Trophoblast cell (in vitro differentiated cells and primary cell): Measurements from ENCODE around the gene NCBP1.

Experiments used
- DNase-seq, 2 donors: peaks; one replicate each; pipeline ENCODE4 v3.0.0-alpha.2; 2016
- H2AFZ ChIP-seq: 2 replicates; pipeline ENCODE4 v1.6.1; 2013; ENCODE audit warnings: low read length, moderate library complexity, mild to moderate bottlenecking; ENCODE audit not compliant: insufficient read depth, poor library complexity
- H2AK5ac ChIP-seq: 2 replicates; pipeline ENCODE4 v1.6.1; 2013; ENCODE audit warnings: mild to moderate bottlenecking, low read length
- H2BK120ac ChIP-seq: 2 replicates; pipeline ENCODE4 v1.6.1; 2013; ENCODE audit warnings: low read length, mild to moderate bottlenecking, moderate library complexity; ENCODE audit not compliant: insufficient read depth, poor library complexity
- H2BK12ac ChIP-seq: 2 replicates; pipeline ENCODE4 v1.6.1; 2013; ENCODE audit warnings: mild to moderate bottlenecking, low read length, moderate library complexity
- H2BK5ac ChIP-seq: 2 replicates; pipeline ENCODE4 v1.6.1; 2013; ENCODE audit warnings: low read length, low read depth, moderate library complexity, mild to moderate bottlenecking; ENCODE audit not compliant: poor library complexity
- H3K14ac ChIP-seq: 2 replicates; pipeline ENCODE4 v1.6.1; 2013; ENCODE audit warnings: mild to moderate bottlenecking, low read length
- H3K18ac ChIP-seq: 2 replicates; pipeline ENCODE4 v1.6.1; 2013; ENCODE audit warnings: mild to moderate bottlenecking, low read length
- H3K23ac ChIP-seq: 2 replicates; pipeline ENCODE4 v1.6.1; 2013; ENCODE audit warnings: low read length
- H3K27ac ChIP-seq: 2 replicates; pipeline ENCODE4 v1.5.1; 2013; ENCODE audit warnings: low read depth, mild to moderate bottlenecking, inconsistent platforms, low read length, moderate library complexity
- H3K27me3 ChIP-seq: 2 replicates; pipeline ENCODE4 v1.6.1; 2013; ENCODE audit warnings: inconsistent platforms, mild to moderate bottlenecking, low read length, moderate library complexity; ENCODE audit not compliant: insufficient read depth
- H3K36me3 ChIP-seq, 2 experiments: 1 replicate in 1 of 2; 2 replicates in 1 of 2; pipeline ENCODE4 v1.6.1; 2013; ENCODE audit warnings: low read length in 2 of 2, mild to moderate bottlenecking in 2 of 2, moderate library complexity in 1 of 2; ENCODE audit not compliant: insufficient read depth in 2 of 2, control insufficient read depth in 1 of 2
- H3K4ac ChIP-seq: 2 replicates; pipeline ENCODE4 v1.6.1; 2013; ENCODE audit warnings: low read depth, mild to moderate bottlenecking, low read length, moderate library complexity
- H3K4me1 ChIP-seq, 2 experiments: 1 replicate in 1 of 2; 2 replicates in 1 of 2; pipeline ENCODE4 v1.6.1; 2013; ENCODE audit warnings: low read length in 2 of 2, mild to moderate bottlenecking in 2 of 2, moderate library complexity in 1 of 2; ENCODE audit not compliant: insufficient read depth in 2 of 2, control insufficient read depth in 1 of 2
- H3K4me2 ChIP-seq: 2 replicates; pipeline ENCODE4 v1.6.1; 2013; ENCODE audit warnings: inconsistent platforms, mild to moderate bottlenecking, low read length, moderate library complexity
- H3K4me3 ChIP-seq: 2 replicates; pipeline ENCODE4 v1.5.1; 2013; ENCODE audit warnings: mild to moderate bottlenecking, low read depth, low read length, inconsistent platforms
- H3K79me1 ChIP-seq: one replicate; pipeline ENCODE4 v1.6.1; 2013; ENCODE audit warnings: low read length
- H3K79me2 ChIP-seq: 2 replicates; pipeline ENCODE4 v1.6.1; 2013; ENCODE audit warnings: low read length, mild to moderate bottlenecking; ENCODE audit not compliant: control insufficient read depth, insufficient read depth, poor library complexity
- H3K9ac ChIP-seq: 2 replicates; pipeline ENCODE4 v1.6.1; 2013; ENCODE audit warnings: mild to moderate bottlenecking, low read length
- H3K9me3 ChIP-seq: 2 replicates; pipeline ENCODE4 v1.6.1; 2013; ENCODE audit warnings: low read depth, mild to moderate bottlenecking, control low read depth, inconsistent platforms, low read length; ENCODE audit not compliant: insufficient read depth
- H4K12ac ChIP-seq: 2 replicates; pipeline ENCODE4 v1.6.1; 2013; ENCODE audit warnings: low read depth, mild to moderate bottlenecking, low read length, moderate library complexity
- H4K8ac ChIP-seq: 2 replicates; pipeline ENCODE4 v1.6.1; 2013; ENCODE audit warnings: low read depth, mild to moderate bottlenecking, low read length, moderate library complexity
- H4K91ac ChIP-seq: one replicate; pipeline ENCODE4 v1.6.1; 2013; ENCODE audit warnings: low read depth, mild to moderate bottlenecking, low read length, moderate library complexity
- WGBS: extraction: QIAGEN DNeasy Blood & Tissue Kit; methylation state at CpG from one replicate; pipeline ENCODE4 v1.1.7; 2013; ENCODE audit warnings: missing lambda C conversion rate; ENCODE audit not compliant: insufficient read length, insufficient coverage; ENCODE audit errors: extremely low coverage; 5-methylcytosine and 5-hydroxymethylcytosine counted together

Gene NCBP1

GRCh38 chr9:97695390-97695789 lies 61.8 kb downstream of the NCBP1 start:
- no peak overlapping the region for H3K14ac ChIP-seq
- H2BK5ac ChIP-seq: no peak overlapping the region
- H3K4me3 ChIP-seq: no peak overlapping the region
- H3K36me3 ChIP-seq: peaks cover 0 to 3% of the 10 kb centered on the region in 2 experiments
- H3K9me3 ChIP-seq: no peaks in the 10 kb centered on the region
- no peak overlapping the region for H3K9ac ChIP-seq
- no peak overlapping the region for H2BK120ac ChIP-seq
- H3K4me1 ChIP-seq: peaks cover 2 to 5% of the 10 kb centered on the region in 2 experiments
- H4K91ac ChIP-seq: no peak overlapping the region
- H4K8ac ChIP-seq: no peak overlapping the region
- no peak for DNase-seq
- WGBS: no CpG with 5 or more reads among the region's 3 CpGs
- H3K79me1 ChIP-seq: peaks cover 6% of the 10 kb centered on the region
- peak overlapping the region; percentile 27 for H3K4ac ChIP-seq
- H3K18ac ChIP-seq: no peak overlapping the region
- no peak overlapping the region for H2AFZ ChIP-seq
- no peaks in the 10 kb centered on the region for H3K27me3 ChIP-seq
- H4K12ac ChIP-seq: no peak overlapping the region
- H3K79me2 ChIP-seq: peaks cover 5% of the 10 kb centered on the region
- H2AK5ac ChIP-seq: no peak overlapping the region
- no peak overlapping the region for H3K27ac ChIP-seq
- no peak overlapping the region for H3K23ac ChIP-seq
- H3K4me2 ChIP-seq: no peak overlapping the region
- no peak overlapping the region for H2BK12ac ChIP-seq

- H3K36me3 ChIP-seq: peaks cover 0 to 3% of the 10 kb centered on the region in 2 experiments
- H2BK120ac ChIP-seq: peak overlapping the region; percentile 82
- peak overlapping the region; percentile 95 for H3K14ac ChIP-seq
These were observed 62.6 kb downstream of the NCBP1 start for GRCh38 chr9:97695995-97696802.

GRCh38 chr9:97696803-97697601 lies 63.4 kb downstream of the NCBP1 start, which contains the start of gene XPA:
Gene XPA, minus strand, starts transcription at chr9:97697340. Its CDS starts 48 bp downstream, at chr9:97697292.
- Histone ChIP-seq H3K23ac (no peak within 1 kb of the TSS), H4K12ac (peak within 1 kb of the TSS; percentile 92), H2AK5ac (no peak within 1 kb of the TSS), H3K4ac (peak within 1 kb of the TSS; percentile 35), H3K9me3 (no peaks in the 10 kb centered on the region), H3K4me2 (peak within 1 kb of the TSS; percentile 81), H2AFZ (peak within 1 kb of the TSS; percentile 80), H4K91ac (peak within 1 kb of the TSS; percentile 96), H3K79me2 (peaks cover 5% of the 10 kb centered on the region), H3K27me3 (no peaks in the 10 kb centered on the region), H3K36me3 (no peaks in the 10 kb centered on the region), H2BK5ac (peak within 1 kb of the TSS; percentile 84), H3K27ac (peak within 1 kb of the TSS; percentile 84), H3K4me3 (peak within 1 kb of the TSS; percentile 94), H3K18ac (peak within 1 kb of the TSS; percentile 97), H2BK12ac (no peak within 1 kb of the TSS), H2BK120ac (peak within 1 kb of the TSS; percentile 82), H3K4me1 (peaks cover 2 to 5% of the 10 kb centered on the region in 2 experiments), H3K9ac (peak within 1 kb of the TSS; percentile 90), H4K8ac (peak within 1 kb of the TSS; percentile 94), H3K14ac (peak within 1 kb of the TSS; percentile 95), H3K79me1 (peaks cover 6% of the 10 kb centered on the region)
- WGBS: no CpG with 5 or more reads among the region's 82 CpGs
- DNase-seq: peak; percentile 99 to 100

More at GRCh38 chr9:97695995-97696802, 62.6 kb downstream of the NCBP1 start:
- no peaks in the 10 kb centered on the region for H3K9me3 ChIP-seq
- H3K18ac ChIP-seq: peak overlapping the region; percentile 97
- H3K4me2 ChIP-seq: peak overlapping the region; percentile 81
- peak overlapping the region; percentile 92 for H4K12ac ChIP-seq
- no peak overlapping the region for H2AK5ac ChIP-seq
- peak overlapping the region; percentile 84 for H2BK5ac ChIP-seq
- no peak for DNase-seq
- peak overlapping the region; percentile 94 for H4K8ac ChIP-seq
- H3K9ac ChIP-seq: peak overlapping the region; percentile 90
- no peaks in the 10 kb centered on the region for H3K27me3 ChIP-seq
- WGBS: no CpG with 5 or more reads among the region's 9 CpGs
- H4K91ac ChIP-seq: peak overlapping the region; percentile 96
- peaks cover 6% of the 10 kb centered on the region for H3K79me1 ChIP-seq
- peaks cover 5% of the 10 kb centered on the region for H3K79me2 ChIP-seq
- H3K4me3 ChIP-seq: peak overlapping the region; percentile 94
- H3K4ac ChIP-seq: peak overlapping the region; percentile 35
- peaks cover 2 to 5% of the 10 kb centered on the region in 2 experiments for H3K4me1 ChIP-seq
- no peak overlapping the region for H3K23ac ChIP-seq
- peak overlapping the region; percentile 80 for H2AFZ ChIP-seq
- peak overlapping the region; percentile 84 for H3K27ac ChIP-seq
- H2BK12ac ChIP-seq: no peak overlapping the region

- no CpG with 5 or more reads among the region's 1 CpG for WGBS
These were observed 64.2 kb downstream of the NCBP1 start for GRCh38 chr9:97697837-97698236.

More at GRCh38 chr9:97697837-97698236, 64.2 kb downstream of the NCBP1 start:
- DNase-seq: no peak
- no peak overlapping the region for H3K14ac ChIP-seq
- H3K27ac ChIP-seq: peak overlapping the region; percentile 31
- H4K12ac ChIP-seq: no peak overlapping the region
- no peak overlapping the region for H2AK5ac ChIP-seq
- H3K23ac ChIP-seq: no peak overlapping the region
- no peaks in the 10 kb centered on the region for H3K27me3 ChIP-seq
- H3K4me2 ChIP-seq: peak overlapping the region; percentile 46
- no peak overlapping the region for H2BK120ac ChIP-seq
- no peak overlapping the region for H4K91ac ChIP-seq
- H2AFZ ChIP-seq: no peak overlapping the region
- no peak overlapping the region for H3K9ac ChIP-seq
- peaks cover 2 to 5% of the 10 kb centered on the region in 2 experiments for H3K4me1 ChIP-seq
- no peak overlapping the region for H3K18ac ChIP-seq
- no peak overlapping the region for H3K4me3 ChIP-seq
- H3K79me1 ChIP-seq: peaks cover 6% of the 10 kb centered on the region
- H3K9me3 ChIP-seq: no peaks in the 10 kb centered on the region
- no peak overlapping the region for H2BK12ac ChIP-seq
- H3K36me3 ChIP-seq: no peaks in the 10 kb centered on the region
- no peak overlapping the region for H3K4ac ChIP-seq
- no peak overlapping the region for H4K8ac ChIP-seq
- H2BK5ac ChIP-seq: peak overlapping the region; percentile 28
- H3K79me2 ChIP-seq: peaks cover 5% of the 10 kb centered on the region
